Measurements from ENCODE around the gene VGLL4. TPM values are rescaled to one million over a fixed set of nuclear protein-coding genes. Genes with fewer than 3 reads are reported as not detected.

VGLL4 gene
- polyA plus RNA-seq, 3 donors = 8.5 to 13.2 (median 10.0) TPM

DNA sequence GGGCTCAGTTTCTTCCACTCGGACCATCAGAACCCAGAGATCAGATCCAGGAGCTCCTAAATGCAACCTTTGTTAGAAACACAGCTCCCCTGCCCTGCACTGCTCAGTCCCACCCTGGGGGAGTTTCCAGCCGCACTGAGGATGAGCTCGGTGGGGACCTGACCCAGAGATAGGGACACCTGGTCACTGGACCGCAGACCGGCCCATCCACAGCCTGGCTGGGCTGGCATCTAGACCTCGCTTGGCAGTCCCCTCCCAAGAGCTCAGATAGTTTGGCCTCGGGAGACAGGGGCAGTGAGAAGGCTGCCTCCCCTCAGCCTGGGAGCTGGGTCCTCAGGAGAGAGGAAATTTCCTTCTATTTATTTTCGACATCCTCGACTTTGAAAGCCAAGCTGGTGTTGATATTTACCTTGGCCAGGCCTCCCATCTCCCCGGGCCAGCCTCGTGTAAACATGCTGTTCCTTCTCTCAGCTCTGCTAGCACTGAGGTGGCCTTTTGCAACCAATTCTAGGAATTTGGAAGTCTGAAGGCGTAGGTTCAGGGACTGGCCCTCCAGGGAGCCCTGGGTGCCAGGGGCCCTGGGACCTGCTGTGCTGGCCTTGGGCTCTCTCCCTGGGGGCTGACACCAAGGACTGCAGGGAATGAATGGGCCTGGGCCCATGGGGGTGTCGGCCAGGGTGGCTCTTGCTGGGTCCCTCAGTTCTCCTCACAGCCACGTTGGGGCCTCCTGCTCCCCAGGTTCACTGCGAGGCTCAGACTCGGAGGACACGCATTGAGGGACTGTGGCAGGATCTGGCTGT lies 90.1 kb downstream of the VGLL4 start:
- no peak for TF ChIP-seq CTCF (IDR thresholded peaks at IDR 0.05)
- peaks cover 25% of the 10 kb centered on the region for H3K4me1 Mint-ChIP-seq
- intact Hi-C loops (cut with micrococcal nuclease) = no loop called here
- Histone ChIP-seq H3K79me2 (ENCODE audit: insufficient read depth, low read length) (peaks cover 21% of the 10 kb centered on the region), H3K27ac (ENCODE audit: low read depth in 1 of 2, low read length in 2 of 2) (peak overlapping the region in 1 of 2 donors; percentile 26), H3K9ac (ENCODE audit: insufficient read depth, low read length, poor library complexity, severe bottlenecking) (no peak overlapping the region), H4K20me1 (ENCODE audit: insufficient read depth, low read length) (peaks cover 99% of the 10 kb centered on the region), H3K36me3 (replicated peaks in 1 of 2; ENCODE audit: control insufficient read depth in 1 of 2, insufficient read depth in 2 of 2, low read length in 2 of 2) (peaks cover 51 to 65% of the 10 kb centered on the region in 2 donors), H3K4me1 (ENCODE audit: control insufficient read depth in 1 of 2, insufficient read depth in 2 of 2, low read length in 2 of 2) (peaks cover 6 to 7% of the 10 kb centered on the region in 2 donors), H3K4me2 (replicated peaks; ENCODE audit: extremely low read depth, low read length, poor library complexity, severe bottlenecking) (no peak overlapping the region), H3K27me3 (ENCODE audit: control insufficient read depth in 2 of 2, insufficient read depth in 2 of 2, low read length in 2 of 2) (no peaks in the 10 kb centered on the region), H3K4me3 (replicated peaks in 1 of 3; ENCODE audit: low read depth in 2 of 3, low read length in 3 of 3) (no peak overlapping the region), H3K9me3 (replicated peaks in 1 of 2; ENCODE audit: control insufficient read depth in 1 of 2, insufficient read depth in 1 of 2, low read length in 2 of 2) (no peaks in the 10 kb centered on the region), H2AFZ (ENCODE audit: insufficient read depth, low read depth, low read length, poor library complexity, severe bottlenecking) (no peak overlapping the region)
- H3K36me3 Mint-ChIP-seq = peaks cover 53 to 70% of the 10 kb centered on the region in 2 donors
- peaks cover 0 to 1% (median 0%) of the 10 kb centered on the region in 3 donors for H3K27me3 Mint-ChIP-seq (ENCODE audit: low read depth in 3 of 3)
- WGBS (ENCODE audit: insufficient coverage) = 96% methylated on average over 13 of the region's 17 CpGs
- no peak for DNase-seq
- H3K27ac Mint-ChIP-seq = peak overlapping the region in 3 of 7 donors; percentile 46 to 58 (median 54)
- H3K9me3 Mint-ChIP-seq = no peaks in the 10 kb centered on the region
- no peak overlapping the region for H3K4me3 Mint-ChIP-seq

DNA sequence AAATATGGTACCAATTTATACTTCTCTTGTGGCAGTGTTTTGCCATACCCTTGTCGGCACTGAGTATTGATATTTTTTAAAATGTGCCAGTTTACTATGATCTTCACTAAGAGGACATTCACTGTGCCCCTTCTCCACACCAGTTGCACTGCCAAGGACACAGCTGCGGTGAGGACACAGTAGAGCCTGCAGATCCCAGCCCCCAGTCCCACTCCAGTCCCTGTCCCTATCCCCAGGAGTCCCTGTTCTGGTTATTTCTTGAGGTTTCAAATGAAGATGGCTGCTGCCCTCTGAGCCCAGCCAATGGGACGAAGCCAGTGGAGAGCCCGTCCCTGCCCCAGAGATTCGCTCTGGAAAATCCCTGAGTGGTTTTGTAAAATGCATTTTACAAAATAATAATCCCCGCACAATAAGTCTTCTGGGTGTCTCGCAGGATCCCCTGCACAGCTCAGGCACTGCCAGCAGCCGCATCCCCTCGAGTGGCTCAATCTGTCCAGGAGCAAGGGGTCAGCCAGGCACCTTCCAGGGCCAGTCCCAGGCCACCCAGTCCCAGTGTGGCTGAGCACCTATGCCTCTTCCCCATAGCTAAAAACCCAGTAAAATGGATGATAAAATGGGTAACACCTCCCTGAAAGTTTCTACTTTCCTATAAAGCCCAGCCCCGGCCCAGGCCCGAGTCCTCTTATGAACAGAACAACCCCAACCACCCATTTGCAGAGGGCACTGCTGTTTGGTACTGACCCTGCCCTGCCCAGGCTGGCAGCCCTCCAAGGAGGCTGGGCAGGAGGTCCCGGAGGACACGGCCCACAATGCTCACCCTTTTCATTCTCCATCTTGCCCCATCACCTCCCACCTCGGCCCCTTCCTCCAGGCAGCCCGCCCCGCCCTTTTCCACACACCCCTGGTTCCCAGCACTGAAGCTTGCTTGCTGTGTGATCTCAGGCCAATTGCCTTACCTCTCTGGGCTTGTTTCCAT lies 91.1 kb downstream of the VGLL4 start:
- no peaks in the 10 kb centered on the region for H3K9me3 ChIP-seq (replicated peaks in 1 of 2; ENCODE audit: control insufficient read depth in 1 of 2, insufficient read depth in 1 of 2, low read length in 2 of 2)
- no peak overlapping the region for H3K27ac ChIP-seq (ENCODE audit: low read depth in 1 of 2, low read length in 2 of 2)
- Mint-ChIP-seq H3K27ac (peak overlapping the region in 5 of 7 donors; percentile 37 to 73 (median 58)), H3K36me3 (peaks cover 43 to 62% of the 10 kb centered on the region in 2 donors), H3K4me3 (peak overlapping the region in 1 of 2 donors; percentile 31), H3K9me3 (no peaks in the 10 kb centered on the region), H3K4me1 (peaks cover 28% of the 10 kb centered on the region), H3K27me3 (ENCODE audit: low read depth in 3 of 3) (peaks cover 0 to 1% (median 0%) of the 10 kb centered on the region in 3 donors)
- H3K9ac ChIP-seq (ENCODE audit: insufficient read depth, low read length, poor library complexity, severe bottlenecking) = no peak overlapping the region
- peaks cover 40 to 55% of the 10 kb centered on the region in 2 donors for H3K36me3 ChIP-seq (replicated peaks in 1 of 2; ENCODE audit: control insufficient read depth in 1 of 2, insufficient read depth in 2 of 2, low read length in 2 of 2)
- peaks cover 21% of the 10 kb centered on the region for H3K79me2 ChIP-seq (ENCODE audit: insufficient read depth, low read length)
- H3K27me3 ChIP-seq (ENCODE audit: control insufficient read depth in 2 of 2, insufficient read depth in 2 of 2, low read length in 2 of 2) = no peaks in the 10 kb centered on the region
- peaks cover 6 to 7% of the 10 kb centered on the region in 2 donors for H3K4me1 ChIP-seq (ENCODE audit: control insufficient read depth in 1 of 2, insufficient read depth in 2 of 2, low read length in 2 of 2)
- peaks cover 99% of the 10 kb centered on the region for H4K20me1 ChIP-seq (ENCODE audit: insufficient read depth, low read length)
- TF ChIP-seq CTCF (IDR thresholded peaks at IDR 0.05) = no peak
- DNase-seq = no peak
- WGBS (ENCODE audit: insufficient coverage) = 100% methylated on average over 7 of the region's 16 CpGs
- no peak overlapping the region for H2AFZ ChIP-seq (ENCODE audit: insufficient read depth, low read depth, low read length, poor library complexity, severe bottlenecking)
- intact Hi-C loops (cut with micrococcal nuclease) = no loop called here
- H3K4me3 ChIP-seq (replicated peaks in 1 of 3; ENCODE audit: low read depth in 2 of 3, low read length in 3 of 3) = no peak overlapping the region
- H3K4me2 ChIP-seq (replicated peaks; ENCODE audit: extremely low read depth, low read length, poor library complexity, severe bottlenecking) = no peak overlapping the region
